ENCODE results near the gene STAP1. TPM values are rescaled to one million over a fixed set of nuclear protein-coding genes. Genes with fewer than 3 reads are reported as not detected.
"Not testable (repeated sequence)": the region's sequence is repeated elsewhere in the genome, so short reads cannot be mapped to it uniquely, and the experiment has no call there.

The STAP1 gene
- total RNA-seq = 10 to 100 TPM in 1 of 2 experiments, 1 to 10 TPM in 1; 10.0 to 11.0 TPM

- H3K27me3 Mint-ChIP-seq = no peaks in the 10 kb centered on the region
- H3K9me3 Mint-ChIP-seq (ENCODE audit: low read depth) = peaks cover 2% of the 10 kb centered on the region
- POLR2A ChIA-PET = no interaction called here
- H3K36me3 Mint-ChIP-seq (ENCODE audit: low read depth) = peaks cover 2% of the 10 kb centered on the region
- DNase-seq (peak; percentile 20), ATAC-seq (peak; percentile 70)
- H3K4me3 Mint-ChIP-seq = peak within 1 kb of the TSS; percentile 81
- H3K4me1 Mint-ChIP-seq = peaks cover 20% of the 10 kb centered on the region
- intact Hi-C loops (cut with DNase I, micrococcal nuclease) = no loop called here
- H3K27ac Mint-ChIP-seq = peak within 1 kb of the TSS; percentile 95
- CTCF ChIA-PET = no interaction called here
These were observed at the start of gene STAP1 for GRCh38 chr4:67558493-67558892. STAP1 (plus strand) TSS chr4:67558727; CDS start chr4:67558810, 83 bp downstream.

- ATAC-seq (no peak), DNase-seq (no peak)
- Mint-ChIP-seq H3K4me3 (no peak overlapping the region), H3K36me3 (ENCODE audit: low read depth) (peaks cover 60% of the 10 kb centered on the region), H3K9me3 (ENCODE audit: low read depth) (no peaks in the 10 kb centered on the region), H3K27ac (no peak overlapping the region), H3K4me1 (peaks cover 24% of the 10 kb centered on the region), H3K27me3 (no peaks in the 10 kb centered on the region)
- CTCF ChIA-PET = no interaction called here
- POLR2A ChIA-PET = no interaction called here
- intact Hi-C loops (cut with DNase I, micrococcal nuclease) = no loop called here
These were observed 46.0 kb upstream of the STAP1 start for GRCh38 chr4:67512501-67512900.

- H3K4me1 Mint-ChIP-seq = peaks cover 45% of the 10 kb centered on the region
- H3K27ac Mint-ChIP-seq = no peak overlapping the region
- H3K4me3 Mint-ChIP-seq = no peak overlapping the region
- CTCF ChIA-PET = interaction anchor here (1.1 to 1.2 kb wide), 2 partner anchors 20 to 181 kb away, joined by 4 to 5 read pairs; partner anchors contain the start of gene UBA6
- intact Hi-C loops (cut with DNase I, micrococcal nuclease) = loop anchor here in 1 of 2 experiments (5.0 kb wide), 1 partner anchor 62 kb away; no protein-coding TSS in a partner anchor
- DNase-seq (no peak), ATAC-seq (no peak)
- H3K27me3 Mint-ChIP-seq = no peaks in the 10 kb centered on the region
- POLR2A ChIA-PET = no interaction called here
- H3K9me3 Mint-ChIP-seq (ENCODE audit: low read depth) = no peaks in the 10 kb centered on the region
- peaks cover 51% of the 10 kb centered on the region for H3K36me3 Mint-ChIP-seq (ENCODE audit: low read depth)
These were observed 38.4 kb upstream of the STAP1 start for GRCh38 chr4:67520141-67520540.

- intact Hi-C loops (cut with DNase I, micrococcal nuclease) = loop anchor here in 1 of 2 experiments (5.0 kb wide), 1 partner anchor 61 kb away; no protein-coding TSS in a partner anchor
- peak overlapping the region; percentile 31 for H3K27ac Mint-ChIP-seq
- peaks cover 54% of the 10 kb centered on the region for H3K36me3 Mint-ChIP-seq (ENCODE audit: low read depth)
- ChIA-PET POLR2A (no interaction called here), CTCF (no interaction called here)
- peaks cover 53% of the 10 kb centered on the region for H3K4me1 Mint-ChIP-seq
- H3K4me3 Mint-ChIP-seq = no peak overlapping the region
- peak; percentile 54 for ATAC-seq
- no peaks in the 10 kb centered on the region for H3K27me3 Mint-ChIP-seq
- no peaks in the 10 kb centered on the region for H3K9me3 Mint-ChIP-seq (ENCODE audit: low read depth)
- no peak for DNase-seq
These were observed 37.0 kb upstream of the STAP1 start for GRCh38 chr4:67521506-67521905.

GRCh38 chr4:67522230-67522629, 36.3 kb upstream of the STAP1 start:
- H3K9me3 Mint-ChIP-seq (ENCODE audit: low read depth) = no peaks in the 10 kb centered on the region
- ChIA-PET CTCF (no interaction called here), POLR2A (no interaction called here)
- intact Hi-C loops (cut with DNase I, micrococcal nuclease) = loop anchor here in 1 of 2 experiments (5.0 kb wide), 1 partner anchor 60 kb away; no protein-coding TSS in a partner anchor
- no peak for ATAC-seq
- no peaks in the 10 kb centered on the region for H3K27me3 Mint-ChIP-seq
- no peak for DNase-seq
- peak overlapping the region; percentile 92 for H3K27ac Mint-ChIP-seq
- no peak overlapping the region for H3K4me3 Mint-ChIP-seq
- H3K4me1 Mint-ChIP-seq = peaks cover 58% of the 10 kb centered on the region
- peaks cover 57% of the 10 kb centered on the region for H3K36me3 Mint-ChIP-seq (ENCODE audit: low read depth)

- peak; percentile 29 for DNase-seq
- Mint-ChIP-seq H3K4me3 (peak overlapping the region; percentile 25), H3K27ac (peak overlapping the region; percentile 92), H3K4me1 (peaks cover 63% of the 10 kb centered on the region), H3K36me3 (ENCODE audit: low read depth) (peaks cover 57% of the 10 kb centered on the region), H3K27me3 (no peaks in the 10 kb centered on the region), H3K9me3 (ENCODE audit: low read depth) (no peaks in the 10 kb centered on the region)
- ChIA-PET POLR2A (no interaction called here), CTCF (no interaction called here)
- ATAC-seq = peak; percentile 88
- intact Hi-C loops (cut with DNase I, micrococcal nuclease) = loop anchor here (1.0 to 5.0 kb wide), 2 partner anchors 22 to 59 kb away; partner anchors contain the start of gene CENPC (in 1 of the 2)
These were observed 35.5 kb upstream of the STAP1 start for GRCh38 chr4:67522851-67523671.

- POLR2A ChIA-PET = interaction anchor here (0.7 kb wide), 1 partner anchor 21 kb away, joined by 4 read pairs; the partner anchor contains the start of gene CENPC
- intact Hi-C loops (cut with DNase I, micrococcal nuclease) = loop anchor here in 1 of 2 experiments (5.0 kb wide), 1 partner anchor 58 kb away; no protein-coding TSS in a partner anchor
- H3K9me3 Mint-ChIP-seq (ENCODE audit: low read depth); H3K27me3 Mint-ChIP-seq; CTCF ChIA-PET; DNase-seq; ATAC-seq; H3K4me3 Mint-ChIP-seq: not testable (repeated sequence)
- peaks cover 71% of the 10 kb centered on the region for H3K4me1 Mint-ChIP-seq
- peaks cover 58% of the 10 kb centered on the region for H3K36me3 Mint-ChIP-seq (ENCODE audit: low read depth)
- H3K27ac Mint-ChIP-seq = peak overlapping the region; percentile 18
These were observed 34.4 kb upstream of the STAP1 start for GRCh38 chr4:67524140-67524539.

- intact Hi-C loops (cut with DNase I, micrococcal nuclease) = no loop called here
- Mint-ChIP-seq H3K4me3 (no peak overlapping the region), H3K27me3 (no peaks in the 10 kb centered on the region), H3K9me3 (ENCODE audit: low read depth) (peaks cover 4% of the 10 kb centered on the region), H3K27ac (no peak overlapping the region), H3K36me3 (ENCODE audit: low read depth) (peaks cover 70% of the 10 kb centered on the region), H3K4me1 (peaks cover 37% of the 10 kb centered on the region)
- ATAC-seq = no peak
- ChIA-PET POLR2A (no interaction called here), CTCF (interaction anchor here (0.7 kb wide), 1 partner anchor 12 kb away, joined by 3 read pairs; no protein-coding TSS in a partner anchor)
- no peak for DNase-seq
These were observed 27.1 kb upstream of the STAP1 start for GRCh38 chr4:67531379-67531962.

GRCh38 chr4:67532397-67532796, 26.1 kb upstream of the STAP1 start:
- H3K27me3 Mint-ChIP-seq; POLR2A ChIA-PET; H3K27ac Mint-ChIP-seq; intact Hi-C loops (cut with DNase I, micrococcal nuclease); H3K9me3 Mint-ChIP-seq (ENCODE audit: low read depth); ATAC-seq; H3K4me3 Mint-ChIP-seq; DNase-seq: not testable (repeated sequence)
- H3K4me1 Mint-ChIP-seq = peaks cover 30% of the 10 kb centered on the region
- peaks cover 64% of the 10 kb centered on the region for H3K36me3 Mint-ChIP-seq (ENCODE audit: low read depth)
- CTCF ChIA-PET = interaction anchor here (0.7 kb wide), 1 partner anchor 11 kb away, joined by 3 read pairs; no protein-coding TSS in a partner anchor

GRCh38 chr4:67533112-67533511, 25.4 kb upstream of the STAP1 start:
- H3K27me3 Mint-ChIP-seq = no peaks in the 10 kb centered on the region
- H3K9me3 Mint-ChIP-seq (ENCODE audit: low read depth) = peaks cover 4% of the 10 kb centered on the region
- no peak overlapping the region for H3K4me3 Mint-ChIP-seq
- ATAC-seq (no peak), DNase-seq (no peak)
- peaks cover 25% of the 10 kb centered on the region for H3K4me1 Mint-ChIP-seq
- intact Hi-C loops (cut with DNase I, micrococcal nuclease) = no loop called here
- CTCF ChIA-PET = no interaction called here
- peaks cover 65% of the 10 kb centered on the region for H3K36me3 Mint-ChIP-seq (ENCODE audit: low read depth)
- H3K27ac Mint-ChIP-seq = no peak overlapping the region
- POLR2A ChIA-PET = no interaction called here

GRCh38 chr4:67535280-67535840, 23.2 kb upstream of the STAP1 start:
- no peak overlapping the region for H3K4me3 Mint-ChIP-seq
- ChIA-PET POLR2A (no interaction called here), CTCF (no interaction called here)
- no peaks in the 10 kb centered on the region for H3K27me3 Mint-ChIP-seq
- H3K4me1 Mint-ChIP-seq = peaks cover 30% of the 10 kb centered on the region
- peaks cover 4% of the 10 kb centered on the region for H3K9me3 Mint-ChIP-seq (ENCODE audit: low read depth)
- H3K27ac Mint-ChIP-seq = peak overlapping the region; percentile 31
- intact Hi-C loops (cut with DNase I, micrococcal nuclease) = loop anchor here in 1 of 2 experiments (1.0 kb wide), 1 partner anchor 8 kb away; no protein-coding TSS in a partner anchor
- peak; percentile 64 for ATAC-seq
- H3K36me3 Mint-ChIP-seq (ENCODE audit: low read depth) = peaks cover 71% of the 10 kb centered on the region
- no peak for DNase-seq
